Measurements from ENCODE around the gene PRKG1.
"Not testable (repeated sequence)": the region's sequence is repeated elsewhere in the genome, so short reads cannot be mapped to it uniquely, and the experiment has no call there.

Gene PRKG1

DNA sequence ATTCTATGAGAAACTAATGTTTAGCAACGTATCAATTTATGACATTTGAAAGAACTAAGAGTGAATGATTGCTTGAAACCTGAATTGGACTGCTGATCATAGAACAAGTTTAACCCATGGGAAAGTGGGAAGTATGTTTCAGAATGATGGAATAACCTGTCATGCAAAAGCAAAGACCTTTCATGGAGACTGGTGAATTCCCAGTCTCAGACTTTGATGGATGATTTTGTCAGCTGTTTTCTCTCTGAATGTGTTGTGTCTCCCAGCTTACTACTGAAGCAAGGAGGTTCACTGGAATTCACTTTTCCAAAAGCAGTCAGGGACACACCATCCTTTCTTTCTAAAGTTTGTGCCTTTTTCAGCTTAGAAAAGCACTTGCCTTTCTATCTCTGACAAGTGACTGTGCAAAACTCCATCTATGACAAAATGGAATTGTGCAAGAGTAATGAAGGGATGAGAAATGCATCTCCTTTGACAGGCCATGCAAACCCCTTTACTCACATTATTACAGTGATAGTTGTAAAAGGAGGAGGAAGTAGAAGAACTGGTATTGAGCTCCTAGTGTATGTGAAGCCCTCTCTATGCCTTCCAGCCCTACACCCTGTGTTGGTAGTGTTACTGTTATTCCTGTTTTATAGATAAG lies 176.1 kb downstream of the PRKG1 start:
- H3K36me3 ChIP-seq (ENCODE audit: insufficient read depth, low read length): no peaks in the 10 kb centered on the region
- no peak overlapping the region for H3K27ac ChIP-seq (ENCODE audit: low read depth, low read length)
- H3K4me1 ChIP-seq (ENCODE audit: insufficient read depth, low read length): peaks cover 43% of the 10 kb centered on the region
- WGBS: 100% methylated on average over 1 of the region's 1 CpG
- H3K4me3 ChIP-seq (ENCODE audit: low read length): no peak overlapping the region
- no peaks in the 10 kb centered on the region for H3K9me3 ChIP-seq (ENCODE audit: insufficient read depth, low read depth, low read length)
- no peak overlapping the region for H3K9ac ChIP-seq (ENCODE audit: low read depth, low read length)
- H3K27me3 ChIP-seq (ENCODE audit: insufficient read depth, low read length): no peaks in the 10 kb centered on the region

DNA sequence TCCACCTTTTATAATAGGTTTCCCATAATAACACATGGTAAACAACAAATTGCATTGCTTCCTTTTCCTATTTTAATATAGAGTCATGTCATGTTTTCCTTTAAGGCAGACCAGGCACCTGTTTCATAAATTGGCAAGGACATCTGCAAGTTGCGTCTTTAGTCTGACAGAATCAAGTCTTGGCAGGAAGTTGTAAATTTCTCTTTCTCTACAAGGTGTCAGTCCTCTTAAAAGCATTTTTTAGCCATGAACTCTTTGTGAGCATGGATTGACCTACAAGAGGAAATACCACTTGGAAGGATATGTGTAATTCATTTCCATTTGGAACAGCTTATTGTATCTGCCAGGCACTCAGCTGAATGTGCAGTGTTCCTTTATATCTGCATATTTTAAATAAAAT lies 176.8 kb downstream of the PRKG1 start:
- Histone ChIP-seq H3K9me3 (ENCODE audit: insufficient read depth, low read depth, low read length) (no peaks in the 10 kb centered on the region), H3K9ac (ENCODE audit: low read depth, low read length) (no peak overlapping the region), H3K27me3 (ENCODE audit: insufficient read depth, low read length) (no peaks in the 10 kb centered on the region), H3K36me3 (ENCODE audit: insufficient read depth, low read length) (no peaks in the 10 kb centered on the region), H3K4me1 (ENCODE audit: insufficient read depth, low read length) (peaks cover 36% of the 10 kb centered on the region), H3K27ac (ENCODE audit: low read depth, low read length) (no peak overlapping the region), H3K4me3 (ENCODE audit: low read length) (no peak overlapping the region)
- 100% methylated on average over 1 of the region's 1 CpG for WGBS

DNA sequence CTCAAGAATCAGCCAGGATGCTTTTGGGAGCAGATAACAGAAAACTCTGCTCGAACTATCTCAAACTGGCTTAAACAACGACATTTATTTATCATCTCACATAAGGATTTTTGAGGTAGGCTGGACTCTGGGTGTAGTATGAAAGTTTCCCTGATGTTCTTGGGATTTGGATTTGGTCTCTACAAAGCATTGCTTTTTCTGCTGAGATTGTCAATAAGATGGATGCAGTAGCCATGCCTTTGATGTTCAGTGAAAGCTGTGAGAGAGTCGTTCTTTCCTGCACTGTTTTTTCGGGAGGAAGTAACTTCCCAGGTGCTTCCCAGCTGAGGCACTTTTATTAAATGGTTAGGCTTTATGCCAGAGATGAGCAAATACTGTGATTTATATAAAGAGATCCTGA lies 181.1 kb downstream of the PRKG1 start:
- Histone ChIP-seq H3K36me3 (ENCODE audit: insufficient read depth, low read length) (no peaks in the 10 kb centered on the region), H3K9me3 (ENCODE audit: insufficient read depth, low read depth, low read length) (no peaks in the 10 kb centered on the region), H3K27ac (ENCODE audit: low read depth, low read length) (no peak overlapping the region), H3K27me3 (ENCODE audit: insufficient read depth, low read length) (no peaks in the 10 kb centered on the region), H3K9ac (ENCODE audit: low read depth, low read length) (no peak overlapping the region), H3K4me3 (ENCODE audit: low read length) (no peak overlapping the region), H3K4me1 (ENCODE audit: insufficient read depth, low read length) (peaks cover 35% of the 10 kb centered on the region)
- 82% methylated on average over 3 of the region's 4 CpGs for WGBS

DNA sequence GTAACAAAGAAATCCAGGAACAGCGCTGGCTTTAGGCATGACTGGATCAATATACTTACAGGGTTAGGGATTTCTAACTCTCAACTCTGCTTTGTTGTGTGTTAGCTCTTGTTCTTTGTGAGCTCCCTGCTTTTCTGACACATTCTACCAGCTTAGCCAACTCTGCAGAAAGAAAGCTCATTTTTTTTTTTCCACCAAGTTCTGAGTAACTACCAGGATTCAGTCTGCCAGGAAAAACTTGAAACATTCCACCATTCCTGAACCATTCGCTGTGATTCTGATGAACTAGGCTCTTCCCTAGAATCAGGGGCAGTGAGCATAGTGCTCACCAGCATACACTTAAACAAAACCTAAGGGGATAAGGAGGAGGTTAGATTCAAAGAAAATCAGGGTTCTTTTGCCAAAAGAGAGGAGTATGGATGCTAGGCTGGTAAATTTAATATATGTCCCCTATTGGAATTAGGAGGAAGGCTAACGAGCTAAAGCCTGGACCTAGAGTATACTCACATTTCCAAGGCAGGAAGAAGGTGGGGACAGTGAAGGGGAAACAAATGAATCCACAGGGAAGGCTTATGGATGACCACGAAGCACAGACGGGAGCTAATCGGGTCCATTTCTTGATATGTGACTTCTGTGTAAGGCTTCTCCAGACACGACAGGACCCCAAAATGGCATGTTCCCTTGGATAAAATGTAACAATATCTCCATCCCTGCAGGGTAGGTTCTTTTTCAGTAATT lies 183.4 kb downstream of the PRKG1 start:
- no peak overlapping the region; the same call in 1 of the 2 replicates for H3K9ac ChIP-seq (ENCODE audit: low read depth, low read length)
- no peaks in the 10 kb centered on the region for H3K36me3 ChIP-seq (ENCODE audit: insufficient read depth, low read length)
- WGBS: 89% methylated on average over 7 of the region's 7 CpGs
- H3K4me3 ChIP-seq (ENCODE audit: low read length): no peak overlapping the region
- H3K27ac ChIP-seq (ENCODE audit: low read depth, low read length): no peak overlapping the region
- peaks cover 30% of the 10 kb centered on the region for H3K4me1 ChIP-seq (ENCODE audit: insufficient read depth, low read length)
- H3K9me3 ChIP-seq (ENCODE audit: insufficient read depth, low read depth, low read length): no peaks in the 10 kb centered on the region
- no peaks in the 10 kb centered on the region for H3K27me3 ChIP-seq (ENCODE audit: insufficient read depth, low read length)

DNA sequence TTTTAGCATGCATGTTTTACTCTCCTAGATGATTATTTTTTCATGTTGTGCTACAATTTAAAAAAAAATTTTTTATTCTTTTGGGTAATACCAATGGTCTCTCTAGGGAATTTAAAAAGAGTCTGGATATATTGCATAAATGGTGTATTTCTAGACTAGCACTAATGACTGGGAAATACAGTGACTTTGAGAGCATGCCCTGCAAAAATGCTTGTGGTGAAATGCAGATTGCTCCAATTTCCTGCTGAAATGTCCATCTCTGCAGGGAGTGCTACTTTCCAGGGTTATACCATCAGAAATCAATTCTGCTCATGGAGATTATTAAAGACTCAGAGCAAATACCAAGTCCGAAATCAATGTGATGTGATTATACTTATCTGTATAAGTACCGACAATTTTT lies 186.1 kb downstream of the PRKG1 start:
- no peaks in the 10 kb centered on the region for H3K9me3 ChIP-seq (ENCODE audit: insufficient read depth, low read depth, low read length)
- 88% methylated on average over 2 of the region's 2 CpGs for WGBS
- H3K36me3 ChIP-seq (ENCODE audit: insufficient read depth, low read length): no peaks in the 10 kb centered on the region

DNA sequence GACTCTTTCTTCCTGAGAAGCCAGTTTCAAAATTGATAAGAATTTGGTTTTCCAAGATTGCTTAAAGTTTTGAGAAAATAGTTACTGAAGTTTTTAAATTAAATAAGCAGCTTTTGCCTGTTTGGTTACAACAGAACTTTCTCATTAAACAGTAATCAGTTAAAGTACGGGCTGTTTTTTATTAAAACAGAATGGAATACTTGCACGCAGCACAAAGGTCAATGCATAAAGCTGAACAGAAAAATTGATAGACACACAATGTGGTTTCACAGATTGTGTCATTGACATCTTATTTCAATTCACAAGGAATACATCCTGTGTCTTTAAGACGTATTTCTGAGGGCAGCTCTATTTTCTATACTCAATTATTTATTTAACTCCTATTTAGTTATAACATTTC lies 192.2 kb downstream of the PRKG1 start:
- Histone ChIP-seq H3K9me3 (ENCODE audit: insufficient read depth, low read depth, low read length) (peaks cover under 1% of the 10 kb centered on the region; the same call in 1 of the 2 replicates), H3K27ac (ENCODE audit: low read depth, low read length) (no peak overlapping the region), H3K27me3 (ENCODE audit: insufficient read depth, low read length) (no peaks in the 10 kb centered on the region), H3K4me3 (ENCODE audit: low read length) (no peak overlapping the region), H3K4me1 (ENCODE audit: insufficient read depth, low read length) (peaks cover 51% of the 10 kb centered on the region), H3K36me3 (ENCODE audit: insufficient read depth, low read length) (no peaks in the 10 kb centered on the region), H3K9ac (ENCODE audit: low read depth, low read length) (no peak overlapping the region)
- WGBS: 87% methylated on average over 2 of the region's 3 CpGs

More for the DNA sequence above, 186.1 kb downstream of the PRKG1 start:
- H3K9ac ChIP-seq (ENCODE audit: low read depth, low read length): no peak overlapping the region; the same call in 1 of the 2 replicates
- no peak overlapping the region for H3K27ac ChIP-seq (ENCODE audit: low read depth, low read length)
- H3K4me3 ChIP-seq (ENCODE audit: low read length): no peak overlapping the region
- H3K27me3 ChIP-seq (ENCODE audit: insufficient read depth, low read length): no peaks in the 10 kb centered on the region
- peaks cover 35% of the 10 kb centered on the region for H3K4me1 ChIP-seq (ENCODE audit: insufficient read depth, low read length)

DNA sequence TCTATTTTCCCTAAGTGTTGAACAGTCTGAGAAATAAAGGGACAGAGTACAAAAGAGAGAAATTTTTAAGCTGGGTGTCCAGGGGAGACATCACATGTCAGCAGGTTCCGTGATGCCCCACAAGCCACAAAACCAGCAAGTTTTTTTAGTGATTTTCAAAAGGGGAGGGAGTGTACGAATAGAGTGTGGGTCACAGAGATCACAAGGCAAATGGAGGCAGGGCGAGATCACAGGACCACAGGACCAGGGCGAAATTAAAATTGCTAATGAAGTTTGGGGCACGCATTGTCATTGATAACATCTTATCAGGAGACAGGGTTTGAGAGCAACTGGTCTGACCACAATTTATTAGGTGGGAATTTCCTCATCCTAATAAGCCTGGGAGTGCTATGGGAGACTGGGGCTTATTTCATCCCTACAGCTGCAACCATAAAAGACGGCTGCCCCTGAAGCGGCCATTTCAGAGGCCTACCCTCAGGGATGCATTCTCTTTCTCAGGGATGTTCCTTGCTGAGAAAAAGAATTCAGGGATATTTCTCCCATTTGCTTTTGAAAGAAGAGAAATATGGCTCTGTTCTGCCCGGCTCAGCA lies 193.8 kb downstream of the PRKG1 start:
- not testable (repeated sequence) for H3K9me3 ChIP-seq (ENCODE audit: insufficient read depth, low read depth, low read length); H3K9ac ChIP-seq (ENCODE audit: low read depth, low read length); H3K4me3 ChIP-seq (ENCODE audit: low read length); H3K36me3 ChIP-seq (ENCODE audit: insufficient read depth, low read length); H3K27me3 ChIP-seq (ENCODE audit: insufficient read depth, low read length)
- Histone ChIP-seq H3K4me1 (ENCODE audit: insufficient read depth, low read length) (peaks cover 42% of the 10 kb centered on the region), H3K27ac (ENCODE audit: low read depth, low read length) (peak overlapping the region; percentile 76; the same call in 1 of the 2 replicates)
- 40% methylated on average over 8 of the region's 8 CpGs for WGBS

DNA sequence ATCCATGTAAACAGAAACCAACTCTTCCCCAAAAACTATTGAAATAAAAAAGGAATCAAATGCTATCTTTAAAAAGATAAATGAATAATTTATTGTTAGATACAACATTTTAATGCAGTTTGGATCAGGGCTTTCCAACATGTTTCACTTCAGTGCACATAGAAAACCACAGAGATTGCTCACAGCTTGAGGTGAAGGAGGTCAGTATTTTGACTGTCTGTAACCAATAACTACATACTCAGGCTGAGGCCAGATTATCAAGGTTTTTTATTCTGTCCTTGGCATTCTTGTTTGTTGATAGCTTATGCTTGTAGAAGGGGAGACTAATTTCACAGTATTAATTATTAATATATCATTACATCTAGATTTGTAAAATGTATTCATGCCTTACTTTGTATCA lies 195.5 kb downstream of the PRKG1 start:
- no peak overlapping the region for H3K27ac ChIP-seq (ENCODE audit: low read depth, low read length)
- H3K9me3 ChIP-seq (ENCODE audit: insufficient read depth, low read depth, low read length): peaks cover 2% of the 10 kb centered on the region; the same call in 1 of the 2 replicates
- H3K4me1 ChIP-seq (ENCODE audit: insufficient read depth, low read length): peaks cover 32% of the 10 kb centered on the region
- no peaks in the 10 kb centered on the region for H3K27me3 ChIP-seq (ENCODE audit: insufficient read depth, low read length)
- no peak overlapping the region for H3K9ac ChIP-seq (ENCODE audit: low read depth, low read length)
- no peak overlapping the region for H3K4me3 ChIP-seq (ENCODE audit: low read length)
- H3K36me3 ChIP-seq (ENCODE audit: insufficient read depth, low read length): no peaks in the 10 kb centered on the region

DNA sequence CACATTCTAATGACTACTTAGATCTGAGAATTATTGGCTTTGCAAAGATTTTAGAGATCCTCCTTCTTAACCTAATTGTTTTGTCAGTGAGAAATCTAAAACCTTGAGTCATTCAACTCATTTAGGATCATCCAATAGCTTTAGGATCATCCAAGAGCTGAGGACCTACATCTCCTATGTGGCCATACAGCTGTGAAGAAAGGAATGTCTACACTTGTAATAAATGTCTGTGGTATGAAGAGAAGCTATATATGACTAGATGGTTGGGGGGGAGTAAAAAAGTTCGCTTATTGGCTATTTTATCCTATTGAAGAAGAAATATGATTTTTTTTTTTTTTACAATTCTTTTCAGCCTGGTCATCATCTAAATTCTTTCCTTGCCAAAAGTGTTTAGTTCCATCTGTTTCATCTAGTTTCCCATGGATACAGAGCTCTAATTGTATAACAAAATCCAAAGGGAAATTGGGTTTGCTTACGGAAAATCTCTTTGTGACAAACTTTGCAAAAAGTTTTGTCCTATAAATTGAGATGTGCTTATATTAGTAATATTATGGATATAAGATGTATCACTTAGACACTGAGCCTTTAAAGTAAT lies 196.7 kb downstream of the PRKG1 start:
- Histone ChIP-seq H3K36me3 (ENCODE audit: insufficient read depth, low read length) (no peaks in the 10 kb centered on the region), H3K27me3 (ENCODE audit: insufficient read depth, low read length) (no peaks in the 10 kb centered on the region), H3K9me3 (ENCODE audit: insufficient read depth, low read depth, low read length) (peaks cover 2% of the 10 kb centered on the region; the same call in 1 of the 2 replicates), H3K4me1 (ENCODE audit: insufficient read depth, low read length) (peaks cover 30% of the 10 kb centered on the region), H3K27ac (ENCODE audit: low read depth, low read length) (no peak overlapping the region), H3K4me3 (ENCODE audit: low read length) (no peak overlapping the region), H3K9ac (ENCODE audit: low read depth, low read length) (no peak overlapping the region)
- 88% methylated on average over 1 of the region's 2 CpGs for WGBS

DNA sequence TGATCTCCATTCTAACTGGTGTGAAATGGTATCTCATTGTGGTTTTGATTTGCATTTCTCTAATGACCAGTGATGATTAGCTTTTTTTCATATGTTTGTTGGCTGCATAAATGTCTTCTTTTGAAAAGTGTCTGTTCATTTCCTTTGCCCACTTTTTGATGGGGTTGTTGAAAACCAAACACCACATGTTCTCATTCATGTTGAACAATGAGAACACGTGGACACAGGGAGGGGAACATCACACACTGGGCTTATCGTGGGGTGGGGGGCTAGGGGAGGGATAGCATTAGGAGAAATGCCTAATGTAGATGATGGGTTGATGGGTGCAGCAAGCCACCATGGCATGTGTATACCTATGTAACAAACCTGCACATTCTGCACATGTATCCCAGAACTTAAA lies 197.8 kb downstream of the PRKG1 start:
- H3K9ac ChIP-seq (ENCODE audit: low read depth, low read length); H3K27me3 ChIP-seq (ENCODE audit: insufficient read depth, low read length); H3K27ac ChIP-seq (ENCODE audit: low read depth, low read length); H3K9me3 ChIP-seq (ENCODE audit: insufficient read depth, low read depth, low read length); H3K36me3 ChIP-seq (ENCODE audit: insufficient read depth, low read length); H3K4me3 ChIP-seq (ENCODE audit: low read length): not testable (repeated sequence)
- H3K4me1 ChIP-seq (ENCODE audit: insufficient read depth, low read length): peaks cover 19% of the 10 kb centered on the region
- WGBS: 98% methylated on average over 2 of the region's 2 CpGs

DNA sequence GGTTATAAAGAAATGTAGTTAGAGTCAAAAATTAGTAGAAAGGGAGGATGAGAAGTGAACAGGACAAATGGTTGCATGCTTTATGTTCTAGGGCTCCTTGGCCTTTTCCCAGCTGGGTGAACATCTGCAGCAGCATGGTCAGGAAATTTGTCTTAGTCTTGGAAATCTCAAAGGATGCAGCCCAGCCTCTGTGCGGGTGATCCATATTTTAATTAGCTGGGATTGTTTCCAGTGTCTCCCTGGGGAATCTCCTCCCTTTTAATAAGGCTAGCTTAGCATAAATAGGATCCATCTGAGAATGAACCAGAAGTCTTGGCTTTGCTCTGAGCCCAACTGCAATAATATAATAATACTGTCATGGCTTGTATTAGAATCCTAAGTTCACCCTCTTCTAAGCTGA lies 198.3 kb downstream of the PRKG1 start:
- no peaks in the 10 kb centered on the region for H3K36me3 ChIP-seq (ENCODE audit: insufficient read depth, low read length)
- 95% methylated on average over 1 of the region's 1 CpG for WGBS
- peaks cover 15% of the 10 kb centered on the region; the same call in 1 of the 2 replicates for H3K4me1 ChIP-seq (ENCODE audit: insufficient read depth, low read length)
- no peaks in the 10 kb centered on the region for H3K27me3 ChIP-seq (ENCODE audit: insufficient read depth, low read length)
- no peak overlapping the region for H3K27ac ChIP-seq (ENCODE audit: low read depth, low read length)
- H3K9me3 ChIP-seq (ENCODE audit: insufficient read depth, low read depth, low read length): peaks cover 2% of the 10 kb centered on the region; the same call in 1 of the 2 replicates
- H3K4me3 ChIP-seq (ENCODE audit: low read length): no peak overlapping the region
- no peak overlapping the region for H3K9ac ChIP-seq (ENCODE audit: low read depth, low read length)

Measured in HUES64 (cell line).